Myocyte (in vitro differentiated cells): ENCODE results near the gene CPED1. TPM values are rescaled to one million over a fixed set of nuclear protein-coding genes. Genes with fewer than 3 reads are reported as not detected.
A peak's percentile ranks its signal among the peaks of the same experiment; 100 is the strongest.
"Not testable (repeated sequence)": the region's sequence is repeated elsewhere in the genome, so short reads cannot be mapped to it uniquely, and the experiment has no call there.

Experiments
- DNase-seq: peaks from one replicate; pipeline ENCODE4 v3.0.0-alpha.2; 2012; ENCODE audit warnings: low read depth
- total RNA-seq: library from RNA; depleted of rRNA; stranded (reverse); fragments of >200 nt; gene quantifications from 2 replicates; pipeline ENCODE4 v1.2.3, GENCODE V29; 2014

Gene CPED1
- total RNA-seq, 1 donor from 2014 or later: 26.5 TPM

DNA sequence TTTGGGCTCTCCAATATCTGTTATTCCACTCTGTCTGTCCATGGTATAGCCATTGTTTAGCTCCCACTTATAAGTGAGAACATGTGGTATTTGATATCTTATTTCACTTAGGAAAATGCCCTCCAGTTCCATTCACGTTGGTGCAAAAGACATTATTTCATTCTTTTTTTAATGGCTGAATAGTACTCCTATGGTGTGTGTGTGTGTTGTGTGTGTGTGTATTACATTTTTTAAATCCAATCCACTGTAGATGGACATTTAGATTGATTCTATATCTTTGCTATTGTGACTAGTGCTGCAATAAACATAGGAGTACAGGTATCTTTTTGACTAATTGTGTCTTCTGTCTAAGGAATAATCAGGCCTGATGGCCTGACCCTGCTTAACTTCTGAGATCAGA lies 7.4 kb upstream of the CPED1 start:
- no peak for DNase-seq

DNA sequence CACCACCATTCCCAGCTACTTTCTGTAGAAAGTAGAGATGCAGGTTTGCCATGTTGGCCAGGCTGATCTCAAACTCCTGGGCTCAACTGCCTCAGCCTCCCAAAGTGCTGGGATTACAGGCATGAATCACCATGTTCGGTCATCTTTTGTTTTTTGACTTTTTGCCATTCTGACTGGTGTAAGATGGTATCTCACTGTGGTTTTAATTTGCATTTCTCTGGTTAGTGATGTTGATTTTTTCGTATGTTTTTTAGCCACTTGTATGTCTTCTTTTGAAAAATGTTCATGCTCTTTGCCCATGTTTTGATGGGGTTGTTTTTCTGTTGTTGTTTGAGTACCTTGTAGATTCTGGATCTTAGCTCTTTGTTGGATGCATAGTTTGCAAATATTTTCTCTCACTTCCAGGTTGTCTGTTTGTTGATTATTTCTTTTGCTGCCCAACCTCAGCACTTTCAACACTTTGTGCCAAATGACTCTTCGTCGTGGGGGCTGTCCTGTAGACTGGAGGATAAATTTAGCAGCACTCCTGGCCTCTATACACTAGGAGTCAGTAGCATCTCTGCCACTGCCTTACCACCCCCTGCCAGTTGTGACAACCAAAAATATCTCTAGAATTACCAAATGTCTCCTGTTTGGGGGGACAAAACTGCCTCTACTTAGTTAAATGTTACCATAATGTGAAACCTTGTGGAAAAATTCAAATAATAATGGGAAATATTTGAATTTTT lies 6.5 kb upstream of the CPED1 start:
- DNase-seq: peak; percentile 58

GRCh38 chr7:120983592-120983991 lies 4.9 kb upstream of the CPED1 start:
- DNase-seq: not testable (repeated sequence)

DNA sequence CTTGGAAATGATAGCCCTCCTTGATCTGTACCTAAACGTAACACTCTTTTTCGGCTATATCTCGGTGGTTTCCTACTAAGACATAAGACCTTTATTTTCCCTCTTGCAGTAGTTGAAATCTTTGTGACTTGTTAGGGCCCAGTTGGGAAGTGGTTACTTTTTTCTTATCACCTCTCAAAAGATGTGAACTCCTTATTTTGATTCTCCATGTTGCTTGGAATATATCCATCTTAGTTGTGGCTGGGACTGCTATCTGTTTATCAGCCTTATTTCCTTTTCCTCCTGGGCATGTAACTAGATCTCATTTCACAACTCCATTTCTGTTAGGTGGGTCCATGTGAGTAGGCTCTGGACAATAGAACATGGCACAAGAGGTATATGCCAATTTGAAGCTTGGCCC lies 4.1 kb upstream of the CPED1 start:
- no peak for DNase-seq

- DNase-seq: no peak
These were observed 3.3 kb upstream of the CPED1 start for GRCh38 chr7:120985130-120985758.

DNA sequence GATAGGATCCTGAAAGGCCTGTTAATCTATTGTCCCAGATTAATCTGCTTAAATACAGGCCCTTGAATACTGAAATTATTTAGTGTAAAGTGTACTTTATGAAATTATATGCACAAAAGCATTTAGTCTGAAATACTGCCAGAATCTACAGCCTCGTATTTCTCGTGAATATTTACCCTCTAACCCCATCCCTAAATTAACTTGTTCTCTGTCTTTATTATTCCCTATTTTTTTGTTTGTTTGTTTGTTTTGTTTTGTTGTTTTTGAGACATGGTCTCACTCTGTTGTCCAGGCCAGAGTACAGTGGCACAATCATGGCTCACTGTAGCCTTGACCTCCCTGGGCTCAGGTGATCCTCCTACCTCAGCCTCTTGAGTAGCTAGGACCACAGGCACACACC lies 2.7 kb upstream of the CPED1 start:
- no peak for DNase-seq

GRCh38 chr7:120986650-120987049 lies 1.9 kb upstream of the CPED1 start:
- DNase-seq: peak; percentile 59

- DNase-seq: no peak
These were observed 1.2 kb upstream of the CPED1 start for GRCh38 chr7:120987280-120987679.

GRCh38 chr7:120987683-120988590 lies 574 bp upstream of the CPED1 start:
- DNase-seq: peak; percentile 99

DNA sequence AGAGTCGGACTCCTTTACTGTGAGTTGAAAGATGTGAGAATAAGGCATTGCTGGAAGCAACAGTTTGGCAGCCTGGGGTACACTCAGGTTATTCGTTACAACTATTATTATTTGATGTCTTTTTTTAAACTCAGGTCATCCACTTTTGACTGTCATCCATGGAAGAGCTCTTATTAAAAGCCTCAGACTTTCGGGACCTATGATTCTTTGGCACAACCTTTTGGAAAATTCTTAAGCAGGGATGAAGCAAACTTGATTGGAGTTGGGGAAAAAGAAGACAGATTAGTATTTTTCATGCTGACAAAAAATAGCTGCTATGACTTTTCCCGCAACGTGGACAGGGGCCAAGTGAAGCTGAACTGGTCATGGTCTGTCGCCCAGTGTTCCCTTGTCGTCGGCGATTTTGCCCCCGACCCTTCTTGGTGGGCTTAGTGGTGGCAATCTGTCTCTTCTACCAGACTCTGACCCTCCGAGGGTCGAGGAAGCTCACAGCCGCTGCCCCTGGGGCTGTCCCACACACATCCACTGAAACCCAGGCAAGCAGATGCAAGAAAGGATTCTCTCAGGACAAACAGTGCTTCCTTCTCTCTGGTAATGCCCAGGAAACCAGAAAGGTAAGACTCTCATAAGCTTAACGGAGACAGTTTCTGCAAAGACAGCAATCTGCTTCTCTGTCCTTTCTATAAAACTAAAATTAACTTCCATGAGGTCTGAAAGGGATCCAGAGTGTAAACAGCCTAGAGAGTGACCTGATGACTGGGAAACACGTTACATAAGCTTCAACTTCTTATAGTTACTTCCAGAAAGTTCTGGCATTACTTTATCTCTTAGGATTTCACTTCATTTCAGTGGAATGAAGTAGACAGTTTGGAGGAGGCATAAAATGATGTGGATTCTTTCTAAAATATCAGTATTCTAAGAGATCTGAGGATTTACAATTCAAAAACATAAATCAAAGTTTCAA lies 1.0 kb downstream of the CPED1 start:
- peak; percentile 60 for DNase-seq

DNA sequence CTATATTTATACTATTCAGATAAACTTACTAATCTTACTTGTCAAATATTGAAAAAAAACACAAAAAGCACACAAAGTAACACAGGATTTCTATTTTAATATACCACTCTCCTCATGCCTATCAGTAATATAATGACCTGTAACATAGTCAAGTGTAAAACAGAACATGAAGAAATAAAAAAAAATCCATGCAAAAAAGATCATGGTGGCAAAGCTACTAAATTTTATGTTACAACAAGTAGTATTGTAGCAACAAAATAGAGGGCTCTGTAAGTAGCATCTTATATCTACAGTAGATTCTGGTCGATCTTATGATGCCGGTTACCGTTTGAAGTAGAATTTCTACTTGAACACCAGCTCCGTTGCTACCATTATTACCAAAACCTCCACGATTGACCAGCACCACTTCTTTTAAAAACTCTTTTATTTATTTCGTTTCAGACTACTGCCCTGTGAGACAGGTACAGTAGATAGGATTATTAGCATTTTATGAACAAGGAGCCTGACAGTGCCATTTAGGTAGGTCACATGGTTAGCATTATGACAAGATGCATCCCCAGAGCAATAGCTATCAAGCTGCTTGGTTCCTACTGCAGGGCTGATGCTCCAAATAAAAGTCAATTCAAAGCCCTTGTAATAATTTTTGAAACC lies 2.1 kb downstream of the CPED1 start:
- no peak for DNase-seq

DNA sequence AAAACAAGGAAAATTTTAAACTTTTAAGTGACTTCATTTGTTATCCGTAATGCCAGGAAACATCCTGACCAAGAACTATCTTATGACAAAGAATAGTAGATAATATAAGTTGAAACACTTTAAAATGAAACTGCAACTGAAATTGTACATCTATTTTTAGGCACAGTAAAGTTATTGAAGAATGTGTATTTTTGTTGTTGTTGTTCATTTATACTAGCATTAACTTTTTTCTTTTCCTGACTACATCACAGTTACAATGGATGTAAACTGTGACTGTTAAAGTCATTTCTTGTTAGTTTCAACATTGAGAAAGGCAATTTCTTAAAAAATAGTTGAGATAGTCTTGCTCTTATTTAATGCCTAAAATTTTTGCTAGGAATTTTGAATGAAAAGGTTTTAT lies 2.6 kb downstream of the CPED1 start:
- no peak for DNase-seq

- no peak for DNase-seq
These were observed 3.1 kb downstream of the CPED1 start for GRCh38 chr7:120991581-120991980.

DNA sequence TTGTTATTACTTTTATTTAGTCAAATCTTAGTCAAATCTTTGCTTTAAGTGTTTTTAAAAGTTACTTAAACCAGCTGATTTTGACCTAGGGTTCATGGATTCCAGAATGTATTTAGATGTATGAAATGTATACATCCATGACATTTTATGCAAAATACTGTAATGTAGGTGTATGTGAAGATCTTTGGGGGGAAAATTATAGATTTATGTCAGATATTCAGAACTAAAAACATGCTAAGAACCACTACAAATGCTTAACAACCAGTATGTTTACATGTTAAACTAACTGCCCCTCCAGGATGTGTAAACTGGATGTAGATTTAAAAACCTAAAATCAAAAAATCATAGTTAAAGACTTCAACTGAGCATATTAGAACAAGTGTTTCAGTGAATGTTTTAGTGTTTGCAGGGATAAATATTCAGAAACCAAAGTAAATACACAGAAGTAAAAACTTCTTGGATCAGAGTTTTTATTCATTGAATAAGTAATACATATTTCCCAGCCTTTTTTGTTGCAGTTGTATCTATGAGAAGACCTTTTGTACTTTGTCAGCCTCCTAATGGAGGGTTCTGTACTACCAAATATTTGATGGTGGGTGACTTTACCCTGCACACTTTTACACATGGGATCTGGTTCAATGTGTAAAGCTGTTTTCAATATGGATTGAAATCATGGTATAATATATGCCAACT lies 3.9 kb downstream of the CPED1 start:
- DNase-seq: no peak

GRCh38 chr7:120992965-120993494 lies 4.5 kb downstream of the CPED1 start:
- DNase-seq: no peak

GRCh38 chr7:120993553-120994191 lies 5.2 kb downstream of the CPED1 start:
- no peak for DNase-seq

- no peak for DNase-seq
These were observed 6.2 kb downstream of the CPED1 start for GRCh38 chr7:120994512-120995410.

DNA sequence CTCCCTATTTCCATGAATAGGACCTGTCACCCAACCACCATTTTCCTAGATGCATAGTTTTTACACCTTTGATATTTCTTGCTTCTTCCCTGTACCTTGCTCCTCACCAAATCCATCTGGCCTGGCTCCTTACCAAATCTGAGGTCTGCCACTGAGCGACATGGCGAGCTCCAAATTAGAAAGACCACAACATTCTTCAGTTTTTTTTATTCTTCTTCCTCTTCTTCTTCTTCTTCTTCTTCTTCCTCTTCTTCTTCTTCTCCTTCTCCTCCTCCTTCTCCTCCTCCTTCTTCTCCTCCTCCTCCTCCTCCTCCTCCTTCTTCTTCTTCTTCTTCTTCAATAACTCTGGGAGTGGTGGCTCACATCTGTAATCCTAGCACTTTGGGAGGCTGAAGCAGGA lies 7.1 kb downstream of the CPED1 start:
- DNase-seq: no peak
